Activated T-helper 1 cell treated with anti-CD3 and anti-CD28 coated beads, Interleukin-12 subunit alpha, Interleukin-12 subunit beta, Interleukin-2, Interleukin-4 antibody, amounts not matched to agents 30 ng/mL and 10 ng/mL and 1 ng/mL, durations not matched to agents 14 hours and 24 hours and 36 hours (primary cell): ENCODE results near the gene SOBP. TPM values are rescaled to one million over a fixed set of nuclear protein-coding genes. Genes with fewer than 3 reads are reported as not detected.

Experiments
- DNase-seq: peaks from one replicate; pipeline ENCODE4 v3.0.0; 2021; ENCODE audit warnings: low spot score
- H3K27ac Mint-ChIP-seq: one replicate; pipeline ENCODE4 v1.8.0; 2021; ENCODE audit warnings: mild to moderate bottlenecking, mixed read lengths
- H3K27me3 Mint-ChIP-seq: one replicate; pipeline ENCODE4 v1.8.0; 2022; ENCODE audit warnings: mild to moderate bottlenecking, moderate library complexity, mixed read lengths; ENCODE audit not compliant: insufficient read depth
- H3K36me3 Mint-ChIP-seq: one replicate; pipeline ENCODE4 v1.8.0; 2021; ENCODE audit warnings: low read depth, mixed read lengths
- H3K4me1 Mint-ChIP-seq: one replicate; pipeline ENCODE4 v1.8.0; 2021; ENCODE audit warnings: low read depth, mixed read lengths
- H3K4me3 Mint-ChIP-seq: one replicate; pipeline ENCODE4 v1.8.0; 2021; ENCODE audit warnings: mild to moderate bottlenecking, moderate library complexity, mixed read lengths
- H3K9me3 Mint-ChIP-seq: one replicate; pipeline ENCODE4 v1.8.0; 2021; ENCODE audit warnings: mixed read lengths
- intact Hi-C: fragments of 100-400 bp; cut with micrococcal nuclease; formaldehyde crosslinking; loops from one replicate; pipeline ENCODE4 v1.15.1; 2024
- total RNA-seq: library from RNA; stranded (reverse); gene quantifications from 2 replicates; pipeline ENCODE4 v1.2.3, GENCODE V29; 2022

SOBP gene
- total RNA-seq, 1 donor from 2014 or later, result 0.16 TPM

GRCh38 chr6:107641071-107641470, 151.2 kb downstream of the SOBP start:
- no peak for DNase-seq
- intact Hi-C loops, result no loop called here
- no peaks in the 10 kb centered on the region for H3K36me3 Mint-ChIP-seq
- peaks cover 6% of the 10 kb centered on the region for H3K4me1 Mint-ChIP-seq
- no peak overlapping the region for H3K27ac Mint-ChIP-seq
- no peak overlapping the region for H3K4me3 Mint-ChIP-seq
- no peaks in the 10 kb centered on the region for H3K9me3 Mint-ChIP-seq
- peaks cover 47% of the 10 kb centered on the region for H3K27me3 Mint-ChIP-seq

GRCh38 chr6:107641500-107641941, 151.6 kb downstream of the SOBP start:
- intact Hi-C loops, result no loop called here
- Mint-ChIP-seq H3K9me3 (no peaks in the 10 kb centered on the region), H3K36me3 (no peaks in the 10 kb centered on the region), H3K27ac (no peak overlapping the region), H3K4me3 (no peak overlapping the region), H3K4me1 (peaks cover 6% of the 10 kb centered on the region), H3K27me3 (peaks cover 47% of the 10 kb centered on the region)
- DNase-seq, result no peak

GRCh38 chr6:107642095-107642860, 152.4 kb downstream of the SOBP start:
- H3K27ac Mint-ChIP-seq, result no peak overlapping the region
- H3K27me3 Mint-ChIP-seq, result peaks cover 41% of the 10 kb centered on the region
- H3K4me3 Mint-ChIP-seq, result no peak overlapping the region
- no peaks in the 10 kb centered on the region for H3K36me3 Mint-ChIP-seq
- no peak for DNase-seq
- peaks cover 1% of the 10 kb centered on the region for H3K4me1 Mint-ChIP-seq
- H3K9me3 Mint-ChIP-seq, result no peaks in the 10 kb centered on the region
- intact Hi-C loops, result no loop called here

GRCh38 chr6:107642861-107643328, 153.0 kb downstream of the SOBP start:
- Mint-ChIP-seq H3K27ac (no peak overlapping the region), H3K4me1 (no peaks in the 10 kb centered on the region), H3K4me3 (no peak overlapping the region), H3K27me3 (peaks cover 36% of the 10 kb centered on the region), H3K36me3 (no peaks in the 10 kb centered on the region), H3K9me3 (no peaks in the 10 kb centered on the region)
- intact Hi-C loops, result no loop called here
- DNase-seq, result no peak

GRCh38 chr6:107644513-107644912, 154.6 kb downstream of the SOBP start:
- H3K27ac Mint-ChIP-seq, result no peak overlapping the region

GRCh38 chr6:107645740-107646139, 155.8 kb downstream of the SOBP start:
- no peaks in the 10 kb centered on the region for H3K36me3 Mint-ChIP-seq
- H3K27ac Mint-ChIP-seq, result no peak overlapping the region
- no peaks in the 10 kb centered on the region for H3K4me1 Mint-ChIP-seq
- H3K9me3 Mint-ChIP-seq, result no peaks in the 10 kb centered on the region
- no peak overlapping the region for H3K4me3 Mint-ChIP-seq
- intact Hi-C loops, result no loop called here
- peaks cover 23% of the 10 kb centered on the region for H3K27me3 Mint-ChIP-seq
- no peak for DNase-seq

More at GRCh38 chr6:107644513-107644912, 154.6 kb downstream of the SOBP start:
- no peaks in the 10 kb centered on the region for H3K9me3 Mint-ChIP-seq
- no peak overlapping the region for H3K4me3 Mint-ChIP-seq
- intact Hi-C loops, result no loop called here
- peaks cover 32% of the 10 kb centered on the region for H3K27me3 Mint-ChIP-seq
- no peaks in the 10 kb centered on the region for H3K36me3 Mint-ChIP-seq
- H3K4me1 Mint-ChIP-seq, result no peaks in the 10 kb centered on the region
- no peak for DNase-seq

- H3K4me1 Mint-ChIP-seq, result no peaks in the 10 kb centered on the region
- no peak for DNase-seq
- peaks cover 23% of the 10 kb centered on the region for H3K27me3 Mint-ChIP-seq
- no peak overlapping the region for H3K27ac Mint-ChIP-seq
- no peak overlapping the region for H3K4me3 Mint-ChIP-seq
- no peaks in the 10 kb centered on the region for H3K9me3 Mint-ChIP-seq
- intact Hi-C loops, result no loop called here
- H3K36me3 Mint-ChIP-seq, result no peaks in the 10 kb centered on the region
Observed at GRCh38 chr6:107646176-107646575, 156.3 kb downstream of the SOBP start.

- no peaks in the 10 kb centered on the region for H3K4me1 Mint-ChIP-seq
- H3K4me3 Mint-ChIP-seq, result no peak overlapping the region
- H3K9me3 Mint-ChIP-seq, result no peaks in the 10 kb centered on the region
- peaks cover 24% of the 10 kb centered on the region for H3K27me3 Mint-ChIP-seq
- no peaks in the 10 kb centered on the region for H3K36me3 Mint-ChIP-seq
- intact Hi-C loops, result no loop called here
- H3K27ac Mint-ChIP-seq, result no peak overlapping the region
- DNase-seq, result no peak
Observed at GRCh38 chr6:107646776-107647438, 157.0 kb downstream of the SOBP start.

GRCh38 chr6:107647439-107647948, 157.6 kb downstream of the SOBP start:
- H3K27me3 Mint-ChIP-seq, result peaks cover 21% of the 10 kb centered on the region
- H3K9me3 Mint-ChIP-seq, result no peaks in the 10 kb centered on the region
- DNase-seq, result no peak
- no peak overlapping the region for H3K27ac Mint-ChIP-seq
- H3K4me3 Mint-ChIP-seq, result no peak overlapping the region
- H3K36me3 Mint-ChIP-seq, result no peaks in the 10 kb centered on the region
- H3K4me1 Mint-ChIP-seq, result no peaks in the 10 kb centered on the region
- intact Hi-C loops, result no loop called here

- Mint-ChIP-seq H3K9me3 (no peaks in the 10 kb centered on the region), H3K27me3 (peaks cover 15% of the 10 kb centered on the region), H3K36me3 (no peaks in the 10 kb centered on the region), H3K4me3 (no peak overlapping the region), H3K4me1 (no peaks in the 10 kb centered on the region), H3K27ac (no peak overlapping the region)
- DNase-seq, result no peak
- intact Hi-C loops, result no loop called here
Observed at GRCh38 chr6:107648983-107649382, 159.1 kb downstream of the SOBP start.

GRCh38 chr6:107652526-107653182, 162.7 kb downstream of the SOBP start:
- Mint-ChIP-seq H3K9me3 (no peaks in the 10 kb centered on the region), H3K36me3 (no peaks in the 10 kb centered on the region), H3K27me3 (peaks cover 9% of the 10 kb centered on the region), H3K4me1 (peaks cover 18% of the 10 kb centered on the region), H3K4me3 (no peak overlapping the region), H3K27ac (no peak overlapping the region)
- no peak for DNase-seq
- intact Hi-C loops, result loop anchor here (5.0 to 10.0 kb wide), 2 partner anchors 338 to 645 kb away; partner anchors contain the start of gene AFG1L

GRCh38 chr6:107653183-107653580, 163.3 kb downstream of the SOBP start:
- no peak overlapping the region for H3K4me3 Mint-ChIP-seq
- H3K9me3 Mint-ChIP-seq, result no peaks in the 10 kb centered on the region
- H3K27ac Mint-ChIP-seq, result no peak overlapping the region
- H3K27me3 Mint-ChIP-seq, result peaks cover 9% of the 10 kb centered on the region
- no peaks in the 10 kb centered on the region for H3K36me3 Mint-ChIP-seq
- intact Hi-C loops, result loop anchor here (5.0 to 10.0 kb wide), 2 partner anchors 338 to 644 kb away; partner anchors contain the start of gene AFG1L
- H3K4me1 Mint-ChIP-seq, result peaks cover 24% of the 10 kb centered on the region
- no peak for DNase-seq
